ENCODE data around the gene CCDC149.

- no peak for TF ChIP-seq POLR2AphosphoS5 (IDR thresholded peaks at IDR 0.05; ENCODE audit: borderline replicate concordance, low read depth, low read length)
- no peak for TF ChIP-seq EZH2 (IDR thresholded peaks at IDR 0.05)
Measured at GRCh38 chr4:24867251-24867650, 45.6 kb downstream of the CCDC149 start.

Data from SK-N-MC (cell line).